GM21529 (cell line): ENCODE results near the gene COX7A1.
"Not testable (repeated sequence)": the region's sequence is repeated elsewhere in the genome, so short reads cannot be mapped to it uniquely, and the experiment has no call there.

Experiments used
- ATAC-seq: cut with Tn5 transposase; IDR thresholded peaks from one replicate; pipeline ENCODE4 v1.9.1; 2021; ENCODE audit not compliant: unreplicated experiment

Gene COX7A1

GRCh38 chr19:36152352-36153091, at the start of gene COX7A1:
TSS of gene COX7A1 (minus strand) at chr19:36152447. CDS start at chr19:36152407, 40 bp downstream.
- ATAC-seq: no peak

GRCh38 chr19:36201684-36202083, 49.4 kb upstream of the COX7A1 start:
- no peak for ATAC-seq

GRCh38 chr19:36198119-36198518, 45.9 kb upstream of the COX7A1 start:
- ATAC-seq: no peak

DNA sequence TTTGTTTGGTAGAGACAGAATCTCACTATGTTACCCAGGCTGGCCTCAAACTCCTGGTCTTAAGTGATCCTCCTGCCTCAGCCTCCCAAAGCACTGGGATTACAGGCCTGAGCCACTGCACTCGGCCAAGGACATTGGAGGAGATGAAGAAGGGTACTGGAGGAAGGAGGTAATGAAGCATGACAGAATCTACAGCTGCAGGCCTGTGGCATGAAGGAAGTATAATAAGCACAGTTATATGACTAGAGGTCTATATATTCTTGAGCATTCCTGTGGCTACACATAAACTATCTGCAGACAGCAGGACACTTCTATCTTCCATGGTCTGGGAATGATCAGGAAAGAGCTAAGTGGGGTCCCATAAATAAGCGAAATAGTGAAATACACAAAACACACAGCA, 44.0 kb upstream of the COX7A1 start:
- ATAC-seq: no peak

DNA sequence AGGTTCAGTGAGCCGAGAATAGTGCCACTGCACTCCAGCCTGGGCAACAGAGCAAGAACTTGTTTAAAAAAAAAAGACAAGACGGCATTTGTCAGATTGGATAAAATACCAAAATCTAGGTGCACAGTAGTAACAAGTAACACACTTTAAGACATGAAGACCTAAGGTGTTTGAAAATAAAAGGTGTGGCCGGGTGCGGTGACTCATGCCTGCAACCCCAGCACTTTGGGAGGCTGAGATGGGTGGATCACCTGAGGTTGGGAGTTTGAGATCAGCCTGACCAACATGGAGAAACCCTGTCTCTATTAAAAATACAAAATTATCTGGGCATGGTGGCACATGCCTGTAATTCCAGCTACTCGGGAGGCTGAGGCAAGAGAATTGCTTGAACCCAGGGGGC, 34.5 kb upstream of the COX7A1 start:
- not testable (repeated sequence) for ATAC-seq

DNA sequence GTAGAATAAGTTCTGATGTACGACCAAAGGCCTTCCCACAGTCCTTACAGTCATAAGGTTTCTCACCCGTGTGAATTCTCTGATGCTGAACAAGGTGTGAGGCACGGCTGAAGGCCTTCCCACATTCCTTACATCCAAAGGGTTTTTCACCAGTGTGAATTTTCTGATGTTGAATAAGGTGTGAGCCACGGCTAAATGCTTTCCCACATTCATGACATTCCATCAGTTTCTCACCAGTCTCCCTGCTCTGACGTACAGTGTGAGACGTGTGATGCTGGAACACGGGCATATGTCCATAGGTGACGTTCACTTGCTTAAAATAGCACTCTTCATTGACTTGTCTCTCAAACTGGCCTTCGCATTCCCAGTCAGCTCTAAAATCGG, 31.0 kb upstream of the COX7A1 start:
- no peak for ATAC-seq

GRCh38 chr19:36182612-36183244, 30.5 kb upstream of the COX7A1 start:
- no peak for ATAC-seq

DNA sequence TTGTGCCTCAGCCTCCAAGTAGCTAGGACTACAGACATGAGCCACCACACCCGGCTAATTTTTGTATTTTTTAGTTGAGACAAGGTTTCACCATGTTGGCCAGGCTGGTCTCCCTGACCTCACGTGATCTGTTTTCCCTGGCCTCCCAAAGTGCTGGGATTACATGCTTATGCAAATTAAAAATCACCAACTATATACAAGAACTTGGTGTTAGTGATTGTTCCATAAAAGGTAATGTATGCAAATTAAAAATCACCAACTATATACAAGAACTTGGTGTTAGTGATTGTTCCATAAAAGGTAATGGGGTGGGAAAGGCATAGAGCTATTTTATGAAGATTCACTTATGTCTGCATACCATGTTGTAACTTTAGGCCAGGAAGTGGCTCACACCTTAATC, 26.8 kb upstream of the COX7A1 start:
- ATAC-seq: not testable (repeated sequence)

DNA sequence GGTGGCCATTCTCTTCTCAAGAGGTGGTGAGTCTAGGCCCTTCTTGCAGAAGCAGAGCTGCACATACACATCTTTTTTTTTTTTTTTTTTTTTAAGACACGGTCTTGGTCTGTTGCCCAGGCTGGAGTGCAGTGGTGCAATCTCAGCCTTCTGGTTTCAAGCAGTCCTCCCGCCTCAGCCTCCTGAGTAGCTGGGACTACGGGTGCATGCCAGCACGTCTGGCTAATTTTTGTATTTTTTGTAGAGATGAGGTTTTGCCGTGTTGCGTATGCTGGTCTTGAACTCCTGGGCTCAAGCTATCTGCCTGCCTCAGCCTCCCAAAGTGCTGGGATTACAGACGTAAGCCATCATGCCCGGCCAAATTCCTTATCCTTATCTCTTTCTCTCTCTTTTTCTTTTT, 21.6 kb upstream of the COX7A1 start:
- ATAC-seq: not testable (repeated sequence)

DNA sequence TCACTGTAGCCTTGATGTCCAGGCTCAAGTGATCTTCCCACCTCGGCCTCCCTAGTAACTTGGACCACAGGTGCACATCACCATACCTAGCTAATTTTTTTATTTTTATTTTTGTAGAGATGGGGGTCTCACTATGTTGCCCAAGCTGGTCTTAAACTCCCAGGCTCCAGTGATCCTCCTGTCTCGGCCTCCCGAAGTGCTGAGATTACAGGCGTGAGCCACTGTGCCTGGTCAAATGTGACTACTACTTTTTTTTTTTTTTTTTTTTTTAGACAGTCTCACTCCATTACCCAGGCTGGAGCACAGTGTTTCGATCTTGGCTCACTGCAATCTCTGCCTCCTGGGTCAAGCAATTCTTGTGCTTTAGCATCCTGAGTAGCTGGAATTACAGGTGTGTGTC, 20.6 kb upstream of the COX7A1 start:
- ATAC-seq: no peak

DNA sequence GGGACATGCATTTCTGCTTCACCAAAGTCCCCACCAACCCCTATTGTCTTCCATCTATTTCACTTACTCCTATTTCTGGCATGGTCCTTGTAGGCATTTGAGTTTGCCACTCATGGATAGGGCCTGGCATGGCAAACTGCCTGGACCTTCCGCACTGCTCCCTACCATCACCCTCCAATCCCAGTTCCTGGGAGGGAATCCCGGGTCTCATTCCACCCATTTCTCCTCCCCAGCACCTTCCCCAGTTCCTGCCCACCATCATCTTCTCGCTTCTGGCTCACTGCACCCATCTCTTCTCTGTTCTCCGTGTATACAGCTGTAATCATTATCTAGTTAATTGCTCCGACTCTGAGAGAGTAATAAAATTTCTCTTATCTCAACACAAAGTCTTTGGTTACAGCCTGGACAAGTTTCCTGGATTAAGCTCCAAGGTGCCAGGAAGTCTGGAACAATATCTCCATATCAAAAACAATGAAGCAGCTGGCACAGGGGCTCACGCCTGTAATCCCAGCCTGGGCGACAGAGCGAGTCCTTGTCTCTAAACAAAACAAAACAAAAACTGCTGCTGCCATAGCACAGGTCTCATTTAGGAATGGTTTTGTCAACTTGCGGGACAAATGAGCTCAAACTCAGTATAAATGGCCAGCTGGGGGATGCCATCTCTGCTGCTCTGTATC, 17.0 kb upstream of the COX7A1 start:
- ATAC-seq: no peak

- ATAC-seq: no peak
These were observed 11.6 kb upstream of the COX7A1 start for GRCh38 chr19:36163813-36164212.

DNA sequence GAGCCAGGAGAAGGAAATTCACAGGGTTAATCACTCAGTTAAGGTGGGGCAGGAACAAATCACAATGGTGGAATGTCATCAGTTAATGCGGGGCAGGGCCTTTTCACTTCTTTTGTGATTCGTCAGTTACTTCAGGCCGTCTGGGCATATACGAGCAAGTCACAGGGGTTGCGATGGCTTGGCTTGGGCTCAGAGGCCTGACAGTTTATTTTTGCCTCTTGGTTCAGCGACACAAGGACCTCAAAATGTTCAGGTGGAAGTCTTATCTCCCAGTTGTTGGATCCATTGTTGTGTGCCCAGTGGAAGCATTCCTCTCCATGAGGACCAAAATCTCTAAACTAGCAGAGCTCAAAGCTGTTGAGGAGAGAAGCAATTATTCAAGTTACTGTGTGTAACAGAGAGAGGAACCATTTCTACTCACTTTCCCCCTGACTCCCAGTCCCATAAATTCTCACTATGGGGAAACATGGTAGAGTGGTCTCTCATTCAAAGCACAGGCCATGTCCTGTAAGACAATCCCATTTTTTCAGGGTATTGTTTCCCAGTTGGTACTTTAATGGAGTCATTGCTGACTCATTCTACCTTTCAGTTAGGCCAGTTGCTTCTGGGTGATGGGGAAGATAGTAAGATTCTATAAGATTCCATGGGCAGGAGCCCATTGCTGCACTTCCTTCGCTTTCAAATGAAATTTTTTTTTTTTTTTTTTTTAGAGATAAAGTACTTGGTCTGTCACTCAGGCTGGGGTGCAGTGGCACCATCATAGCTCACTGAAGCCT, 8.8 kb upstream of the COX7A1 start:
- ATAC-seq: no peak

DNA sequence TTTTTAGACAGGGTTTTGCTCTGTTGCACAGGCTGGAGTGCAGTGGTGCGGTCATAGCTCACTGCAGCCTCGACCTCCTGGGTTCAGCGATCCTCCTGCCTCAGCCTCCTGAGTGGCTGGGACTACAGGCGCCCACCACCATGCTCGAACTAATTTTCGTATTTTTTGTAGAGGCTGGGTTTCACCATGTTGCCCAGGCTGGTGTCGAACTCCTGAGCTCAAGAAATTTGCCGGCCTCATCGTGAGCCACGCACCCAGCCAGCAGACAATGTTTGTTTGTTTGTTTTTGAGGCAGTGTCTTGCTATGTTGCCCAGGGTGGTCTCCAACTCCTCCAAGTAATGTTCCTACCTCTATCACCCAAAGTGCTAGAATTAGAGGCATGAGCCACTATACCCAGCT, 879 bp upstream of the COX7A1 start:
- no peak for ATAC-seq

GRCh38 chr19:36152019-36152351, 262 bp downstream of the COX7A1 start:
- ATAC-seq: no peak

- ATAC-seq: no peak
These were observed 866 bp downstream of the COX7A1 start for GRCh38 chr19:36151144-36152018.

DNA sequence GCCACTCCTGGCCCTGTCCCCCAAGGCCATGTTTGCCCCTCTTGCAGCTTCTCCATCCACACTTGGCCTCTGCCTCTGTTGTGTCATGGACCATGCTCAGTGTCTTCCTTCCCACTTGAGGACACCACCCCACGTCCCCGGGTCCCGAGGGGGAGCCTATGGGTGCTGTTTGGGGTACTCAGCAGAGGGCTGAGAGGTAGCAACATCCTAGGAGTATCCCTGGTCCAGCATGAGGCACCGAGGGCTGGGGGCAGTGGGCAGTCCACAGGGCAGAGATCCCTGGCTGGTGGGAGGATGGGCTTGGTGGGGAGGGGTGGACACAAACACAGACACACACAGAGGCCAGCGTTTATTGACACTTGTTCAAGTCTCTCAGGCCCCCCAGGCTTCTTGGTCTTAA, 1.7 kb downstream of the COX7A1 start:
- no peak for ATAC-seq

DNA sequence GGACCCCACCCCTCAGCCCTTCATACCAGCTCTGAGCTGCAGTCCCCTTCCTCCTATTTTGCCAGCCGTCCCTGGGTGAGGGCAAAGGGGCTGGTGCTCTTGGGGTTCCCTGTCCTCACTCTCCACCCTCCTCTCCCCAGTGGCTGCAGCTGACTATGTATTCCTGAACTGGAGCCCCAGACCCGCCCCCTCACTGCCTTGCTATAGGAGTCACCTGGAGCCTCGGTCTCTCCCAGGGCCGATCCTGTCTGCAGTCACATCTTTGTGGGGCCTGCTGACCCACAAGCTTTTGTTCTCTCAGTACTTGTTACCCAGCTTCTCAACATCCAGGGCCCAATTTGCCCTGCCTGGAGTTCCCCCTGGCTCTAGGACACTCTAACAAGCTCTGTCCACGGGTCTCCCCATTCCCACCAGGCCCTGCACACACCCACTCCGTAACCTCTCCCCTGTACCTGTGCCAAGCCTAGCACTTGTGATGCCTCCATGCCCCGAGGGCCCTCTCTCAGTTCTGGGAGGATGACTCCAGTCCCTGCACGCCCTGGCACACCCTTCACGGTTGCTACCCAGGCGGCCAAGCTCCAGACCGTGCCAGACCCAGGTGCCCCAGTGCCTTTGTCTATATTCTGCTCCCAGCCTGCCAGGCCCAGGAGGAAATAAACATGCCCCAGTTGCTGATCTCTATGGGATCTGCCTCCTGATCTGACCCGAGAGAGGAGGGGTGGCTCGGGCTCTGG, 2.4 kb downstream of the COX7A1 start:
- no peak for ATAC-seq

- ATAC-seq: no peak
These were observed 7.6 kb downstream of the COX7A1 start for GRCh38 chr19:36144624-36145023.

DNA sequence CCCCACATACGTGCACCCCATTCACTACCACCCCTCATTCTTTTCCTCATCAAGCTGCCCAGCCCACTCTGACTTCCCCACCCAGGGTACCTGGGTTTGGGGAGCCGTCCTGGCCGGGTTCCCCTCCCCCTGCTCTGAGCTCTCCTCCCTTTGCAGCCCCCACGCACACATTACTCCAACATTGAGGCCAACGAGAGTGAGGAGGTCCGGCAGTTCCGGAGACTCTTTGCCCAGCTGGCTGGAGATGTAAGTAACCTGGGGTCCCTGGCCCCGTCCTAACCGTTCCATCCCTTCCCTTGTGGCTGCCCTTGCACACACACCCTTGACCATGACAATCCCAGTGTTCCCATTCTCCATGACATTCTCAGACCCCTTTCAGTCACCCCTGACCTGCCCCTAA, 9.8 kb downstream of the COX7A1 start:
- no peak for ATAC-seq
